NCI-H1436 (cell line): ENCODE results near the gene LAYN.

Experiments used
- DNase-seq: peaks from one replicate; lab custom pipeline; 2025; lab: John Stamatoyannopoulos, UW

Gene LAYN

GRCh38 chr11:111596319-111596718 lies 55.8 kb downstream of the LAYN start:
- DNase-seq, result no peak

- no peak for DNase-seq
Measured at GRCh38 chr11:111598148-111598547, 57.6 kb downstream of the LAYN start.

GRCh38 chr11:111598559-111598958 lies 58.0 kb downstream of the LAYN start:
- DNase-seq, result no peak

- no peak for DNase-seq
Measured at GRCh38 chr11:111601636-111601978, 61.1 kb downstream of the LAYN start.

GRCh38 chr11:111601979-111602864 lies 61.7 kb downstream of the LAYN start, which contains the start of gene SIK2:
TSS of gene SIK2 (plus strand) at chr11:111602449. CDS start at chr11:111602564, 115 bp downstream.
- DNase-seq, result peak; percentile 95

GRCh38 chr11:111602865-111603610 lies 62.5 kb downstream of the LAYN start:
- DNase-seq, result no peak

- no peak for DNase-seq
Measured at GRCh38 chr11:111603611-111604130, 63.2 kb downstream of the LAYN start.

GRCh38 chr11:111604392-111605009 lies 64.0 kb downstream of the LAYN start:
- peak; percentile 65 for DNase-seq

GRCh38 chr11:111605681-111606080 lies 65.2 kb downstream of the LAYN start:
- DNase-seq, result no peak

- no peak for DNase-seq
Measured at GRCh38 chr11:111606986-111607385, 66.5 kb downstream of the LAYN start.

GRCh38 chr11:111607751-111608150 lies 67.2 kb downstream of the LAYN start:
- DNase-seq, result no peak
